ENCODE results near the gene SLC27A2.

The SLC27A2 gene

GRCh38 chr15:50280271-50280670 lies 98.3 kb downstream of the SLC27A2 start:
- TF ChIP-seq SIN3A (IDR thresholded peaks at IDR 0.05; ENCODE audit: borderline replicate concordance, insufficient read depth, low read length) (no peak), POLR2AphosphoS5 (IDR thresholded peaks at IDR 0.05; ENCODE audit: low read depth, low read length) (no peak), TAF1 (IDR thresholded peaks at IDR 0.05; ENCODE audit: borderline replicate concordance, insufficient read depth, low read length) (no peak), FOXP2 (optimal IDR thresholded peaks at IDR 0.05; ENCODE audit: borderline replicate concordance, extremely low read depth, extremely low read length, insufficient read depth) (no peak)
- TF ChIP-seq, protein P1, sequence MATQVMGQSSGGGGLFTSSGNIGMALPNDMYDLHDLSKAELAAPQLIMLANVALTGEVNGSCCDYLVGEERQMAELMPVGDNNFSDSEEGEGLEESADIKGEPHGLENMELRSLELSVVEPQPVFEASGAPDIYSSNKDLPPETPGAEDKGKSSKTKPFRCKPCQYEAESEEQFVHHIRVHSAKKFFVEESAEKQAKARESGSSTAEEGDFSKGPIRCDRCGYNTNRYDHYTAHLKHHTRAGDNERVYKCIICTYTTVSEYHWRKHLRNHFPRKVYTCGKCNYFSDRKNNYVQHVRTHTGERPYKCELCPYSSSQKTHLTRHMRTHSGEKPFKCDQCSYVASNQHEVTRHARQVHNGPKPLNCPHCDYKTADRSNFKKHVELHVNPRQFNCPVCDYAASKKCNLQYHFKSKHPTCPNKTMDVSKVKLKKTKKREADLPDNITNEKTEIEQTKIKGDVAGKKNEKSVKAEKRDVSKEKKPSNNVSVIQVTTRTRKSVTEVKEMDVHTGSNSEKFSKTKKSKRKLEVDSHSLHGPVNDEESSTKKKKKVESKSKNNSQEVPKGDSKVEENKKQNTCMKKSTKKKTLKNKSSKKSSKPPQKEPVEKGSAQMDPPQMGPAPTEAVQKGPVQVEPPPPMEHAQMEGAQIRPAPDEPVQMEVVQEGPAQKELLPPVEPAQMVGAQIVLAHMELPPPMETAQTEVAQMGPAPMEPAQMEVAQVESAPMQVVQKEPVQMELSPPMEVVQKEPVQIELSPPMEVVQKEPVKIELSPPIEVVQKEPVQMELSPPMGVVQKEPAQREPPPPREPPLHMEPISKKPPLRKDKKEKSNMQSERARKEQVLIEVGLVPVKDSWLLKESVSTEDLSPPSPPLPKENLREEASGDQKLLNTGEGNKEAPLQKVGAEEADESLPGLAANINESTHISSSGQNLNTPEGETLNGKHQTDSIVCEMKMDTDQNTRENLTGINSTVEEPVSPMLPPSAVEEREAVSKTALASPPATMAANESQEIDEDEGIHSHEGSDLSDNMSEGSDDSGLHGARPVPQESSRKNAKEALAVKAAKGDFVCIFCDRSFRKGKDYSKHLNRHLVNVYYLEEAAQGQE (IDR thresholded peaks at IDR 0.05; ENCODE audit: insufficient read depth in 1 of 2, low read depth in 2 of 2, low read length in 2 of 2) = no peak

- no peak for TF ChIP-seq FOXP2 (optimal IDR thresholded peaks at IDR 0.05; ENCODE audit: borderline replicate concordance, extremely low read depth, extremely low read length, insufficient read depth)
Observed at GRCh38 chr15:50281427-50281826, 99.4 kb downstream of the SLC27A2 start.
